ENCODE data around the gene STARD13. TPM values are rescaled to one million over a fixed set of nuclear protein-coding genes. Genes with fewer than 3 reads are reported as not detected.

Gene STARD13
- polyA plus RNA-seq, 1 donor (not counting 4 experiments of a cell fraction or from before 2014, with no cell fraction given) = 11.9 TPM

- dilution Hi-C loops (cut with MboI; ENCODE audit: extremely low pct_ligation_motif_present, low sequenced_read_pairs) = no loop called here
- Histone ChIP-seq H3K4me3 (ENCODE audit: control insufficient read depth in 2 of 3, extremely low read depth in 1 of 3, insufficient read depth in 2 of 3, low read depth in 1 of 3, low read length in 3 of 3) (no peak overlapping the region), H3K36me3 (ENCODE audit: control insufficient read depth in 2 of 2, extremely low read depth in 1 of 2, insufficient read depth in 2 of 2, low read length in 2 of 2) (no peaks in the 10 kb centered on the region), H3K9me1 (ENCODE audit: control insufficient read depth, extremely low read depth, insufficient read depth, low read length) (no peaks in the 10 kb centered on the region), H4K20me1 (ENCODE audit: control insufficient read depth, extremely low read depth, insufficient read depth, low read length) (no peaks in the 10 kb centered on the region), H3K9me3 (ENCODE audit: control insufficient read depth, low read depth, low read length) (no peaks in the 10 kb centered on the region), H2AFZ (ENCODE audit: control insufficient read depth, low read length) (no peak overlapping the region), H3K27ac (ENCODE audit: control insufficient read depth, insufficient read depth, low read length) (no peak overlapping the region), H3K4me1 (ENCODE audit: control insufficient read depth, extremely low read depth, insufficient read depth, low read length) (no peaks in the 10 kb centered on the region), H3K79me2 (ENCODE audit: control insufficient read depth, insufficient read depth, low read length) (no peaks in the 10 kb centered on the region), H3K27me3 (ENCODE audit: control insufficient read depth, extremely low read depth, insufficient read depth, low read length) (no peaks in the 10 kb centered on the region), H3K9ac (ENCODE audit: control insufficient read depth, extremely low read depth, insufficient read depth, low read length) (no peak overlapping the region), H3K4me2 (ENCODE audit: control insufficient read depth, extremely low read depth, insufficient read depth, low read depth, low read length) (no peak overlapping the region)
- TF ChIP-seq CTCF (optimal IDR thresholded peaks at IDR 0.05 in 1 of 3, IDR thresholded peaks at IDR 0.05 in 1 of 3, conservative IDR thresholded peaks at IDR 0.05 in 1 of 3; ENCODE audit: extremely low read depth in 1 of 3, insufficient read depth in 2 of 3, low read length in 3 of 3) = no peak
- TF ChIP-seq EZH2 (IDR thresholded peaks at IDR 0.05; ENCODE audit: low read length) = no peak
- DNase-seq (ENCODE audit: low read depth, low spot score) (no peak), FAIRE-seq (no peak)
Observed at GRCh38 chr13:33072759-33073158, 212.8 kb downstream of the STARD13 start.

GRCh38 chr13:33072282-33072681 lies 213.3 kb downstream of the STARD13 start:
- FAIRE-seq (no peak), DNase-seq (ENCODE audit: low read depth, low spot score) (no peak)
- Histone ChIP-seq H3K36me3 (ENCODE audit: control insufficient read depth in 2 of 2, extremely low read depth in 1 of 2, insufficient read depth in 2 of 2, low read length in 2 of 2) (no peaks in the 10 kb centered on the region), H3K4me2 (ENCODE audit: control insufficient read depth, extremely low read depth, insufficient read depth, low read depth, low read length) (no peak overlapping the region), H3K9me3 (ENCODE audit: control insufficient read depth, low read depth, low read length) (no peaks in the 10 kb centered on the region), H3K27ac (ENCODE audit: control insufficient read depth, insufficient read depth, low read length) (no peak overlapping the region), H3K79me2 (ENCODE audit: control insufficient read depth, insufficient read depth, low read length) (no peaks in the 10 kb centered on the region), H3K4me3 (ENCODE audit: control insufficient read depth in 2 of 3, extremely low read depth in 1 of 3, insufficient read depth in 2 of 3, low read depth in 1 of 3, low read length in 3 of 3) (no peak overlapping the region), H3K4me1 (ENCODE audit: control insufficient read depth, extremely low read depth, insufficient read depth, low read length) (no peaks in the 10 kb centered on the region), H4K20me1 (ENCODE audit: control insufficient read depth, extremely low read depth, insufficient read depth, low read length) (no peaks in the 10 kb centered on the region), H3K9me1 (ENCODE audit: control insufficient read depth, extremely low read depth, insufficient read depth, low read length) (no peaks in the 10 kb centered on the region), H3K27me3 (ENCODE audit: control insufficient read depth, extremely low read depth, insufficient read depth, low read length) (no peaks in the 10 kb centered on the region), H3K9ac (ENCODE audit: control insufficient read depth, extremely low read depth, insufficient read depth, low read length) (no peak overlapping the region), H2AFZ (ENCODE audit: control insufficient read depth, low read length) (no peak overlapping the region)
- dilution Hi-C loops (cut with MboI; ENCODE audit: extremely low pct_ligation_motif_present, low sequenced_read_pairs) = no loop called here
- no peak for TF ChIP-seq CTCF (optimal IDR thresholded peaks at IDR 0.05 in 1 of 3, IDR thresholded peaks at IDR 0.05 in 1 of 3, conservative IDR thresholded peaks at IDR 0.05 in 1 of 3; ENCODE audit: extremely low read depth in 1 of 3, insufficient read depth in 2 of 3, low read length in 3 of 3)
- no peak for TF ChIP-seq EZH2 (IDR thresholded peaks at IDR 0.05; ENCODE audit: low read length)
